GM18951 (cell line): ENCODE results near the gene INPP5D.
"Not testable (repeated sequence)": the region's sequence is repeated elsewhere in the genome, so short reads cannot be mapped to it uniquely, and the experiment has no call there.

ENCODE experiments used
- POLR2A ChIP-seq: IDR thresholded peaks from 4 replicates; pipeline ENCODE4 v1.6.1; 2011; ENCODE audit warnings: mild to moderate bottlenecking; ENCODE audit not compliant: insufficient read length, insufficient read depth; ENCODE audit errors: extremely low read depth
- in situ Hi-C: fragments of 300-500 bp; cut with MboI; formaldehyde crosslinking; loops from one replicate; pipeline ENCODE4 v1.12.0; 2022; ENCODE audit warnings: low sequenced_read_pairs, mixed read lengths, inconsistent platforms; ENCODE audit not compliant: unreplicated experiment

INPP5D gene

GRCh38 chr2:233088972-233089345 lies 28.8 kb downstream of the INPP5D start:
- no peak for TF ChIP-seq POLR2A
- in situ Hi-C loops: no loop called here

- in situ Hi-C loops: no loop called here
- TF ChIP-seq POLR2A: no peak
Observed at GRCh38 chr2:233089851-233090250, 29.7 kb downstream of the INPP5D start.

- in situ Hi-C loops: no loop called here
- TF ChIP-seq POLR2A: no peak
Observed at GRCh38 chr2:233090879-233091278, 30.7 kb downstream of the INPP5D start.

- TF ChIP-seq POLR2A: no peak
- in situ Hi-C loops: no loop called here
Observed at GRCh38 chr2:233091595-233092375, 31.6 kb downstream of the INPP5D start.

GRCh38 chr2:233092432-233093165 lies 32.5 kb downstream of the INPP5D start:
- in situ Hi-C loops: no loop called here
- no peak for TF ChIP-seq POLR2A

GRCh38 chr2:233093166-233093448 lies 33.0 kb downstream of the INPP5D start:
- in situ Hi-C loops: no loop called here
- no peak for TF ChIP-seq POLR2A

- in situ Hi-C loops: no loop called here
- no peak for TF ChIP-seq POLR2A
Observed at GRCh38 chr2:233093721-233094120, 33.6 kb downstream of the INPP5D start.

GRCh38 chr2:233094614-233095013 lies 34.5 kb downstream of the INPP5D start:
- TF ChIP-seq POLR2A: no peak
- in situ Hi-C loops: no loop called here

GRCh38 chr2:233096006-233096405 lies 35.9 kb downstream of the INPP5D start:
- in situ Hi-C loops: no loop called here
- no peak for TF ChIP-seq POLR2A

- no peak for TF ChIP-seq POLR2A
- in situ Hi-C loops: no loop called here
Observed at GRCh38 chr2:233098618-233099017, 38.5 kb downstream of the INPP5D start.

GRCh38 chr2:233099820-233100191 lies 39.7 kb downstream of the INPP5D start:
- peak; percentile 12 for TF ChIP-seq POLR2A
- in situ Hi-C loops: not testable (repeated sequence)

GRCh38 chr2:233100192-233100998 lies 40.3 kb downstream of the INPP5D start:
- TF ChIP-seq POLR2A: no peak
- in situ Hi-C loops: no loop called here

GRCh38 chr2:233101141-233101540 lies 41.0 kb downstream of the INPP5D start:
- no peak for TF ChIP-seq POLR2A
- in situ Hi-C loops: no loop called here
